ENCODE data around the gene METTL16. TPM values are rescaled to one million over a fixed set of nuclear protein-coding genes. Genes with fewer than 3 reads are reported as not detected.

Gene METTL16
- total and polyA plus RNA-seq, 2 of the 8 experiments (the other 6 are each of a cell fraction or from before 2014, with no cell fraction given) = 22.8 to 59.4 TPM

DNA sequence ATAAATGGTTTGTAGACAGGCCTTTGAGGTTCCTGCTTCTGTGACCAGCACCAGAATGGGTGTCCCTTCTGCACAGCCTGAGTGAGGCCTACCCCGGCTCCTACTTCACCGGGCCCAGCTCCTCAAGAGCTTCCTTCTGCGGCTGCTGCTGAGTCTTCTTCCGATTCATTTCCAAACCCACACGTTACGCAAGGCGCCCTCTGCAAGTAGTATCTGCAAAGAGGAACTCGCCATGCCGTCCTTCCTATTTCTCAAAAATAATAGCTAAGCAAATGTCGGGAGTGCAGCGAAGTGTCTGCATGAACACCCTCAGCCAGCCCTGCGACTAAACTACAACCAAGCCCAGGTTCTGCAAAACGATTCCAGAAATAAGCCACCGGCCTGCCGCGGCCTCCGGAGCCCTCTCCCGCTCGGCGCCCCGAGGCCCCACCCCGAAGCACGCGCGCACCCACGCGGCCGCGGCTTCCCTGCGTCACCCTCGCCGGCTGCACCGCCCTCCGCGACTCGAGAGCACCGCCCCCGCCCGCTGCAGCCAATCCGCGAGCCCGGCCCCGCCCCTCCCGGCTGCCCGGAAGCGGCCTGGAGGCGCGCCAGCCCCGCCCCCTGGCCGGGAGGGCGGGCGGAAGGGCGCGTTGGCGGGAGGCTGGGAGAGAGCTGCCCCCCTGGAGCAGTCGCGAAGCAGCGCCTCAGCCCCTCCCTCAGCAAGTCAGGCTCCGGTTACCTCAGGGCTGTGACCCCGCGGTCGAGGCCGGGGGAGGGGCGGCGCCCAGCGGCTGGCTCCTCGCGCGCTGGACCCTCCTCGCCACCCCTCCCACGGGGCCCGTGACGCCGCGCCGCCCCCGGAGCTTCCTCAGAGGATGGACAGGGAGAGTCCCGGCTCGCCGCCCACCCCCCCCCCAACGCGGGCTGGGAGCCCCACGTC, 119.2 kb downstream of the METTL16 start (continued):
- TF ChIP-seq SUZ12 (IDR thresholded peaks at IDR 0.05; ENCODE audit: low read length) = no peak
- no peak for TF ChIP-seq FOSL1 (IDR thresholded peaks at IDR 0.05; ENCODE audit: insufficient read depth, low read depth, low read length)
- TF ChIP-seq EGR1 (IDR thresholded peaks at IDR 0.05; ENCODE audit: borderline replicate concordance, low read depth, low read length) = peak; percentile 19; the same call in 1 of the 2 replicates
- peak; percentile 56 for TF ChIP-seq ASH2L (IDR thresholded peaks at IDR 0.05; ENCODE audit: low read length)
- TF ChIP-seq TEAD4 (IDR thresholded peaks at IDR 0.05; ENCODE audit: low read depth, low read length) = no peak
- no peak for TF ChIP-seq HDAC6 (IDR thresholded peaks at IDR 0.05; ENCODE audit: low read depth, low read length)
- no peak for TF ChIP-seq POU5F1 (IDR thresholded peaks at IDR 0.05; ENCODE audit: low read depth, low read length)
- no peak for TF ChIP-seq MAFK (IDR thresholded peaks at IDR 0.05; ENCODE audit: low read depth, low read length)
- no peak for TF ChIP-seq TCF12 (IDR thresholded peaks at IDR 0.05; ENCODE audit: low read depth, low read length)
- TF ChIP-seq CEBPB (IDR thresholded peaks at IDR 0.05; ENCODE audit: low read depth, low read length) = no peak
- TF ChIP-seq, protein P1, sequence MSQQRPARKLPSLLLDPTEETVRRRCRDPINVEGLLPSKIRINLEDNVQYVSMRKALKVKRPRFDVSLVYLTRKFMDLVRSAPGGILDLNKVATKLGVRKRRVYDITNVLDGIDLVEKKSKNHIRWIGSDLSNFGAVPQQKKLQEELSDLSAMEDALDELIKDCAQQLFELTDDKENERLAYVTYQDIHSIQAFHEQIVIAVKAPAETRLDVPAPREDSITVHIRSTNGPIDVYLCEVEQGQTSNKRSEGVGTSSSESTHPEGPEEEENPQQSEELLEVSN (IDR thresholded peaks at IDR 0.05) = no peak
- TF ChIP-seq EP300 (IDR thresholded peaks at IDR 0.05; ENCODE audit: borderline replicate concordance in 1 of 2, low read depth in 2 of 2, low read length in 2 of 2) = no peak
- TF ChIP-seq SIN3A (conservative IDR thresholded peaks at IDR 0.05 in 1 of 2, IDR thresholded peaks at IDR 0.05 in 1 of 2; ENCODE audit: low read depth in 1 of 2, low read length in 2 of 2) = no peak
- TF ChIP-seq GTF2F1 (IDR thresholded peaks at IDR 0.05; ENCODE audit: borderline replicate concordance, low read depth, low read length) = no peak
- TF ChIP-seq BACH1 (IDR thresholded peaks at IDR 0.05; ENCODE audit: low read length) = peak; percentile 57; the same call in 1 of the 2 replicates
- no peak for TF ChIP-seq KDM4A (IDR thresholded peaks at IDR 0.05; ENCODE audit: low read depth, low read length, severe bottlenecking)
- no peak for TF ChIP-seq SP4 (IDR thresholded peaks at IDR 0.05; ENCODE audit: low read length)
- TF ChIP-seq SIRT6 (IDR thresholded peaks at IDR 0.05; ENCODE audit: low read length) = no peak
- TF ChIP-seq POLR2A (IDR thresholded peaks at IDR 0.05; ENCODE audit: control extremely low read depth in 1 of 2, low read depth in 2 of 2, low read length in 2 of 2) = 0 out of 3 replicates have a peak, but pooled peaks of 1 of the 2 experiments have one; percentile 38
- no peak for TF ChIP-seq SP1 (IDR thresholded peaks at IDR 0.05; ENCODE audit: low read depth, low read length)
- no peak for TF ChIP-seq NANOG (IDR thresholded peaks at IDR 0.05; ENCODE audit: insufficient read depth, low read depth, low read length, poor library complexity, severe bottlenecking)
- no peak for TF ChIP-seq RAD21 (IDR thresholded peaks at IDR 0.05 in 1 of 2, conservative IDR thresholded peaks at IDR 0.05 in 1 of 2; ENCODE audit: low read depth in 2 of 2, low read length in 2 of 2)
- TF ChIP-seq EZH2 (IDR thresholded peaks at IDR 0.05; ENCODE audit: low read depth, low read length, severe bottlenecking) = no peak
- TF ChIP-seq CBX8 (IDR thresholded peaks at IDR 0.05; ENCODE audit: borderline replicate concordance, low read depth, low read length) = no peak
